IMR-90 (cell line): Measurements from ENCODE around the gene SIT1. TPM values are rescaled to one million over a fixed set of nuclear protein-coding genes. Genes with fewer than 3 reads are reported as not detected.

Source experiments
- NFE2L2 ChIP-seq: fragments of 150-350 bp; IDR thresholded peaks from 2 replicates; pipeline ENCODE4 v1.6.1; 2016; ENCODE audit warnings: low read depth, mild to moderate bottlenecking, low read length
- SMC3 ChIP-seq: fragments of 150-350 bp; IDR thresholded peaks from 2 replicates; pipeline ENCODE4 v1.6.1; 2016; ENCODE audit warnings: low read depth, mild to moderate bottlenecking, antibody characterized with exemption, low read length, moderate library complexity
- polyA plus RNA-seq, 3 experiments: library from polyadenylated mRNA; depleted of rRNA; stranded (reverse); fragments of >200 nt; gene quantifications; 2 replicates each; pipeline ENCODE4 v1.2.3, GENCODE V29; 2012; ENCODE audit warnings: low replicate concordance in 1 of 3
- total RNA-seq: library from RNA; depleted of rRNA; stranded (reverse); fragments of >200 nt; gene quantifications from 2 replicates; pipeline ENCODE4 v1.2.3, GENCODE V29; 2012
- TF ChIP-seq, protein P1 (sequence below): fragments of 150-350 bp; IDR thresholded peaks from 2 replicates; pipeline ENCODE4 v1.6.1; 2016; ENCODE audit warnings: low read depth, mild to moderate bottlenecking, low read length, moderate library complexity, borderline replicate concordance

The SIT1 gene
- total and polyA plus RNA-seq, 2 of the 4 experiments (the other 2 are of a cell fraction): not detected

- TF ChIP-seq, protein P1, sequence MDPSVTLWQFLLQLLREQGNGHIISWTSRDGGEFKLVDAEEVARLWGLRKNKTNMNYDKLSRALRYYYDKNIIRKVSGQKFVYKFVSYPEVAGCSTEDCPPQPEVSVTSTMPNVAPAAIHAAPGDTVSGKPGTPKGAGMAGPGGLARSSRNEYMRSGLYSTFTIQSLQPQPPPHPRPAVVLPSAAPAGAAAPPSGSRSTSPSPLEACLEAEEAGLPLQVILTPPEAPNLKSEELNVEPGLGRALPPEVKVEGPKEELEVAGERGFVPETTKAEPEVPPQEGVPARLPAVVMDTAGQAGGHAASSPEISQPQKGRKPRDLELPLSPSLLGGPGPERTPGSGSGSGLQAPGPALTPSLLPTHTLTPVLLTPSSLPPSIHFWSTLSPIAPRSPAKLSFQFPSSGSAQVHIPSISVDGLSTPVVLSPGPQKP: no peak
- TF ChIP-seq NFE2L2: no peak
- TF ChIP-seq SMC3: no peak
These were observed 14.1 kb upstream of the SIT1 start, which contains the start of gene ARHGEF39 (continued) for GRCh38 chr9:35664531-35665470.
